GM12874 (cell line): Measurements from ENCODE around the gene LHCGR.

Experiments used
- CTCF ChIP-seq: IDR thresholded peaks from 2 replicates; pipeline ENCODE4 v1.5.1; 2011; ENCODE audit warnings: low read depth, mild to moderate bottlenecking, control low read depth, low read length, moderate library complexity; ENCODE audit not compliant: insufficient read depth

The LHCGR gene

GRCh38 chr2:48781366-48781765 is 25.8 kb upstream of the LHCGR start:
- TF ChIP-seq CTCF: no peak

DNA sequence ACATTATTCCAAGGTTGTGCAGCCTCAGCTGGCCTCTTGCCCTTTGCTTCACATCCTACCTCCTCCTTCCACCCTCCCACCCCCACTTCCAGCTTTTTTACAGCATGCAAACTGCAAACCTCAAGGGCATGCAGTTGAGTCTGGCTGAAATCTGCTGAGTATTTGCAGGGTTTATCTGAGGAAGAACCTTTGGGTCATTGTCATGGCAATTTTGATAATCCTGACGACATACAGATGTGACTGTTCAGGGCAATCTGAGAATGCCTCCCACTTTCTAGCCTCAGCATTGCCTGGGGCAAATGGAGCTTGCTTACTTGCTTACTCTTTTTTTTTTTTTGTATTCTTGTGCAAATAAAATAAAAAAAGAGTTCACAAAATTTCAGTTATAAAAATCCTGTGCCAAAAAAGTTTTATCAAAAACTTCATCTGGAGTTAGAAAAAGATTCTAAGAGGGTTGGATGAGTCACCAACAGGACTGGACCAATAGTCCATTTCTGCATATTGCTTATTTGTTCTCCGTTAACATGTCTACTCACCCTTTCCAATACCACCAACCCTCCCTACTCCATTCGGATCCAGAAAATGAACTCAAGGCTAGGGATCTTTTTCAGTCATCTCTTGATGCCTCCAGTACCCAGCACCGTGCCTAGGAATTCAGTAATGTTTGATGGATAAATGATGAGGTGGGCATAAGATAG is 23.6 kb upstream of the LHCGR start:
- no peak for TF ChIP-seq CTCF

DNA sequence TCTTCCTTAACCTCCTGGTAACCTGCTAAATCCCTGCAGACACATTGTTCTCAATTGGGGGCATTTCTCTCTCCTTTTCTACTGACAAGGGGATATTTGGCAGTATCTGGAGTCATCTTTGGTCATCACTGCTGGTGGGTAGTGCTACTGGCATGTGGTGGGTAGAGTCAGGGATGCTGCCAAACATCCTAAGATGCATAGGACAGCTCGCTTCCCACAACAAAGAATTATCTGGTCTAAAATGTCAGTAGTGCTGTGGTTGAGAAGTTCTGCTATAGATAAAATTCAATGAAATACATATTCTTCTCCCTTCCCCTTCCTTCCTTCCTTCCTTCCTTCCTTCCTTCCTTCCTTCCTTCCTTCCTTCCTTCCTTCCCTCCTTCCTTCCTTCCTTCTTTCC is 18.7 kb upstream of the LHCGR start:
- TF ChIP-seq CTCF: no peak

GRCh38 chr2:48771241-48772014 is 15.9 kb upstream of the LHCGR start:
- TF ChIP-seq CTCF: no peak

GRCh38 chr2:48770181-48770580 is 14.7 kb upstream of the LHCGR start:
- no peak for TF ChIP-seq CTCF

DNA sequence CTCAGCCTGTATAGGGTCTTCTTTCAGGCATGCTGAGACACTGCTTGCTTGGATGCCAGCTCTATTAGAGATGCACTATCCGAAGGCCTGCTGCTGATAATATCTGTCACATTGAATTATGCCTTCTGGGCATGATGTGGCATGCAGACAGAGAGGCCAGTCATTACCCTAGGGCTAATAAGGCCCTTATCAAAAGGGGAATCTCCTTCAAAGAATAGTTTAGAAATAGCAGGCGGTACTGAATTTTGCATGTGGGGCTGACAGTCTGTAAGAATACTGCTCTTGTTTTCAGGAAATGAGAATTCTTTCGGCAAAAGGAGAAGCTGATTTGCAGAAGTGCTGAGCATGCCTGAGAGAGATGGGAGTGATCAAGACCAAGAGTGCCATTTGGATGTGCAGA is 13.1 kb upstream of the LHCGR start:
- no peak for TF ChIP-seq CTCF

GRCh38 chr2:48767330-48767729 is 11.8 kb upstream of the LHCGR start:
- no peak for TF ChIP-seq CTCF
